Activated CD8-positive, alpha-beta memory T cell treated with anti-CD3 and anti-CD28 coated beads, Interleukin-2, amount 50 U/mL, for 1 hour (primary cell): ENCODE data around the gene APBB1IP.
"Not testable (repeated sequence)": the region's sequence is repeated elsewhere in the genome, so short reads cannot be mapped to it uniquely, and the experiment has no call there.

Experiments
- DNase-seq: peaks from one replicate; pipeline ENCODE4 v3.0.0-alpha.2; 2020; ENCODE audit errors: extremely low read depth

APBB1IP gene

GRCh38 chr10:26556748-26557640 is 118.9 kb downstream of the APBB1IP start:
- no peak for DNase-seq

DNA sequence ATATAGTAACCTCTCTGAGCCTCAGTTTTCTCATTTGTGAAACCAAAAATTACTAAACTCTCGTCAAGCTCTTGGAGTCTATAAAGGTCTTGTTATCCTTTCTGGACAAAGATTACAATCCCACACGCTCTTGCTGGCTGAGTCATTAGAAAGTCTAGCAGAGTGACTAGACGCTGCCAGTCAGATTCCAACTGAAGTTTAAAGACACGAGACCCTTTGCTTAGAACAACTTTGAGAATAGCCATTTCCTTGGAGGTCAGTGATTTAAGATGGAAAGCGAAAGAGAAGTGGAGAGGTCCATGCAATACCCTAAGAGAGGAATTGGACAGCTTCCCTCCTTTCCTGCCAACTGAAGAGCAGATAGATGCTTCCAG is 119.5 kb downstream of the APBB1IP start:
- no peak for DNase-seq

GRCh38 chr10:26566525-26567350 is 128.6 kb downstream of the APBB1IP start:
- DNase-seq: no peak

- no peak for DNase-seq
Observed at GRCh38 chr10:26567351-26567721, 129.2 kb downstream of the APBB1IP start.

DNA sequence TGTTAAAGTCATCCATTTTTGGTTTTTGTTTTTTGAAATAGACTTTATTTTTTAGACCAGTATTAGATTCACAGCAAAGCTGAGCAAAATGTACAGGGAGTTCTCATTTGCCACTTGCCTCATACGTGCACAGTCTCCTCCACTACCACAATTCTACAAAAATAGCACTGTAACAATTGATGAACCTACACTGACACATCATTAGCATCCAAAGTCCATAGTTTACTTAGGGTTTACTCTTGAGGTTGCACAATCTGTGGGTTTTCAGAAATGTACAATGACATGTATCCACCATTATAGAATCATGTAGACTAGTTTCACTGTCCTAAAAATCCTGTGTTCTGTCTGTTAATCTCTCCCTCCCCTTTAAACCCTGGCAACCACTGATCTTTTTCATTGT is 133.5 kb downstream of the APBB1IP start:
- no peak for DNase-seq

DNA sequence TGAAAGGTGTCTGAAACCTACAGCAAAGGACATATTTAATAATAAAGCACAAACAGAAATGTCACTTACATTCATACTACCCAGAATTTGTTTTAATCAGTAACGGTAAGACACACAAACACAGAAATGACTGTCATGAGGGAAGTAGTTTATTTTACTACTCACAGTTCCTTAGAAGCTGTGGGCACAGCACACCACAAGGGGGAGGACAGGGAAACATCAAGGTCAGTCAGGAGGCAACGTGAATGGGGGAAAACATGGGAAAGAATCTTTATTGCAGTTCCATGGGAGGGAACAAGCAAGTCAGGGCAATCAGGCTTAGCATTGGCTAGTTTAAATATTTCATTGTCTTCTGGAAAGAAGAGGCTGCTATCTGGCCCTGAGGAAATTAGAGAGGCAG is 135.5 kb downstream of the APBB1IP start:
- no peak for DNase-seq

DNA sequence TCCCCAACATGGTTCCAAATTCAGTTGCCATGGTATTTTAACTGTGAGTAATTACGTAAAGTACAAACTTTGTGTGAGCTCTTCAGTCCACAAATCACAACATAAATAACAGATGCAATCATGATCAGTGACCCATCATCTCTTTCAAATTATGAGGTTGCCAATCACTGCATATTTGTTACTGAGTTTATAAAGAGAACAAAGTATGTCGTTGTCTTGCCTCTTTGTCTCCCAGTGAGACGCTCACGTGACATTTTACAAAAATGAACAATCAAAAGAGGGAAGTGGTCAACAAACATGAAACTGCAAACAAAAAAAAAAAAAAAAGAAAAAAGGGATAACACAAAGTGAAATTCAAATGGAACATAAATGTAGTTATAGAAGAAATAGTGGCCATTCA is 136.6 kb downstream of the APBB1IP start:
- no peak for DNase-seq

GRCh38 chr10:26578371-26578770 is 140.2 kb downstream of the APBB1IP start:
- not testable (repeated sequence) for DNase-seq

GRCh38 chr10:26579256-26580063 is 141.3 kb downstream of the APBB1IP start:
- DNase-seq: no peak

DNA sequence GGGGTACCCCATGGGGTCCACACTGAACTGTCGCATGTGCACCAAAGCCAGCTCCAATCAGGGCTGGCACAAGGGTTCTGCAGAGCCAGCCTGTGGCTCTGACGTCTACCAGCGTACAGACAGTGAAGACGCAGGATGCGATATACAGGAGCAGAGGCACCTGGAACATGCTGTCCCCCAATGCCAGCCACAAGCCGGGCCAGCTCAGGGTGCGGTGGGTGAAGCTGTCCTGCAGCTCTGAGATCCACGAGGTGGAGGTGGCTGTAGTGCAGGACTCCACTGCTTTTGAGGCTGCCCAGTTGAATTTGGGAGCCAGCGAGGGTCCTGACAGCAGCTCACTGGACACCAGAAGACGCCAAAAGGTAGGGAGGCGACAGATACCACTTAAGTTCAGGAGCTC is 148.1 kb downstream of the APBB1IP start:
- no peak for DNase-seq

- DNase-seq: no peak
Observed at GRCh38 chr10:26588611-26589010, 150.5 kb downstream of the APBB1IP start.

GRCh38 chr10:26589813-26590212 is 151.7 kb downstream of the APBB1IP start:
- not testable (repeated sequence) for DNase-seq

- DNase-seq: no peak
Observed at GRCh38 chr10:26593896-26594295, 155.8 kb downstream of the APBB1IP start.

- not testable (repeated sequence) for DNase-seq
Observed at GRCh38 chr10:26603283-26603682, 165.1 kb downstream of the APBB1IP start.

DNA sequence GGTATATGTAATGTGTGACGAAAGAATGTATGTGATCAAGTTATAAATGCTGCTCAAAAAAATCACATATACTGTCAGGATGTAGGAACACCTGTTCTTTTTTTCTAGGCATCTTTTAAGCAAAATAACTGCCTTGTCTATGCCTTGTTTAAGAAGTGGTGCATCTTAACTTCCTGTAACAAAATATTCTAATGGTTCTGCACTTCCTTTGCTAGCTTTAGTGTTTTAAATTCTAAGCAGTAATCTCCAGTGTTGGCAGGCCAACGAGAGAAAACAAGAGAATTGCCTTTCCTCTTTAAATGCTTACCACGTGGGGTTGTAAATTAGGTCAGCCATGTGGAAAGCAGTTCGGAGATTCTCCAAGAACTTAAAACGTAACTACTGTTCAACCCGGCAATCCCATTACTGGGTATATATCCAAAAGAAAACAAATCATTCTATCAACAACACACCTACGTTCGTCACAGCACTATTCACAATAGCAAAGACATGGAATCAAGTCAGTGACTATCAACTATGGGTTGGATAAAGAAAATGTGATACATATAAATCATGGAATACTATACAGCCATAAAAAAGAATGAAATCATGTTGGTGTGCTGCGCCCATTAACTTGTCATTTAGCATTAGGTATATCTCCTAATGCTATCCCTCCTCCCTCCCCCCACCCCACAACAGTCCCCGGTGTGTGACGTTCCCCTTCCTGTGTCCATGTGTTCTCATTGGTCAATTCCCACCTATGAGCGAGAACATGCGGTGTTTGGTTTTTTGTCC is 166.4 kb downstream of the APBB1IP start:
- not testable (repeated sequence) for DNase-seq

- not testable (repeated sequence) for DNase-seq
Observed at GRCh38 chr10:26606389-26606877, 168.3 kb downstream of the APBB1IP start.

GRCh38 chr10:26612151-26612915 is 174.2 kb downstream of the APBB1IP start:
- DNase-seq: no peak
